Globus pallidus (tissue), 1 donor: ENCODE measurements around the gene DOLPP1.

ENCODE experiments used
- DNase-seq: peaks from one replicate; pipeline ENCODE4 v3.0.0-alpha.2; 2015; ENCODE audit warnings: low spot score

DOLPP1 gene

DNA sequence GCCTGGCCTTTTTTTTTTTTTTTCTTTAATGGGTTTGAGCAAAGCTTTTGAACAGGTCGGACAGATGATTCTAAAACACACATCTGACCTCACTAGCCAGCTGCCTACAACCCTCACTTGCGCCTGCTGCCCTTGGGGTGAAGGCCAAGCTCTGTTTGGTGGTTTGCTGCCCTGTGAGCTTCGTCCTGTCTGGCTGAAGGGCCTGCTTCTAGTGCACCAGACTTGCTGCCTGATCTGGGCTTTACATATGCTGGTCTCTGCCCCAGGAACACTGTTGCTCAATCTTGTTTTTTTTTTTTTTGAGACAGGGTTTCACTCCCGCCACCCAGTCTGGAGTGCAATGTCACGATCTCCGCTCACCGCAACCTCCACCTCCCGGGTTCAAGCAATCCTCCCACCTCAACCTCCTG, 16.4 kb upstream of the DOLPP1 start:
- DNase-seq, result no peak

DNA sequence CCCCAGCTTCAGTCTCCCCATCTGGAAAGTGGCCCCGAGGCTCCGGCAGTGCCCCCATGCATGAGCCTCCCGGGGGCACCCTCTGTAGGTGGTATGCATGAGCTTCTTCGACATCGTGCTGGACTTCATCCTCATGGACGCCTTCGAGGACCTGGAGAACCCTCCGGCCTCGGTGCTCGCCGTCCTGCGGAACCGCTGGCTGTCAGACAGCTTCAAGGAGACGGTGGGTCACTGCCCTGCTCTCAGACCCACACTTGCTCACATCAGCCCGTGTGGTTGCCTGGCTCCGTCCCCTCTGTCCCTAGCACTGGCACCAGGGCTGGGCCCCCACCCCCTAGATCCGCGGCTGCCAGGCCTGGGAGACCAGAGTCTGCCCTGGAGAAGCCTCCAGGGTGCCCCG, 12.8 kb upstream of the DOLPP1 start:
- no peak for DNase-seq

DNA sequence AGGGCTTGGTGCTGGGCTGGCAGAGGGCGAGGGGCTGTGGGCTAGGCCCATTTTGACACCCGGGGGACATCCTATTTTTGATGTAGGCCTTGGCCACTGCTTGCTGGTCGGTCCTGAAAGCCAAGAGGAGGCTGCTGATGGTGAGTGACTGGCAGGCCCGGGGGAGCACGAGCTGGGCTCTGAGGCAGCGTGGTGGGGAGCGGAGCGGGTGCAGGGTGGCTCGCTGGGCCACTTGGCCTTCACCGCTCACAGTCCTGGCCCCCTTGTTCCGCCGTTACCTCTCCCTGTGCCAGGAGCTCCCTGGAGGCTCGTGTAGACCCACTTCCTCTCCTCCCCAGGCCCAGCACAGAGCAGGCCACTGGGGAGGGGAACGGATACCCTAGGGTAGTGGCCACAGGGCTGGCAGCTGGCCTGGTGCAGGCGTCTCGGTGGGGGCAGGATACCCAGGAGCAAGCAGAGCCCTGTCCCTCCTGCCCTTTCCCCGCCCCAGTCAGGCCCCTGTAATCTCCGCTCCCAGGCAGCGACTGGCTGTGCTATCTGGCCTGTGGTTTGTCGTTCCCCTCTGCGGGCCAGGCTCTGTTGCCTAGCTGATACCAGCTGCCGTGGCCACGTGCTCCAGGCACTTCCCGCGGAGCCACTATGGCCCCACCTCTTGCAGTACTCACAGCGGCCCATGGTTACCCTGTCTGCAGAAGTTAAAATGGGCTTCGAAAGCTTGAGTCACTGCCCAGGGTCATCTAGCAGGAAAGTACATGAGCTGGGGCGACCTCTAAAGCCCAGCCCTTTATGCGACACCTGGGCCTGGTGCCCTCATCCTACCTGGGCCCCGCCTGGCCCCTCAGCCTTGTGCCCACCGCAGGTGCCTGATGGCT, 11.7 kb upstream of the DOLPP1 start:
- peak; percentile 64 for DNase-seq

DNA sequence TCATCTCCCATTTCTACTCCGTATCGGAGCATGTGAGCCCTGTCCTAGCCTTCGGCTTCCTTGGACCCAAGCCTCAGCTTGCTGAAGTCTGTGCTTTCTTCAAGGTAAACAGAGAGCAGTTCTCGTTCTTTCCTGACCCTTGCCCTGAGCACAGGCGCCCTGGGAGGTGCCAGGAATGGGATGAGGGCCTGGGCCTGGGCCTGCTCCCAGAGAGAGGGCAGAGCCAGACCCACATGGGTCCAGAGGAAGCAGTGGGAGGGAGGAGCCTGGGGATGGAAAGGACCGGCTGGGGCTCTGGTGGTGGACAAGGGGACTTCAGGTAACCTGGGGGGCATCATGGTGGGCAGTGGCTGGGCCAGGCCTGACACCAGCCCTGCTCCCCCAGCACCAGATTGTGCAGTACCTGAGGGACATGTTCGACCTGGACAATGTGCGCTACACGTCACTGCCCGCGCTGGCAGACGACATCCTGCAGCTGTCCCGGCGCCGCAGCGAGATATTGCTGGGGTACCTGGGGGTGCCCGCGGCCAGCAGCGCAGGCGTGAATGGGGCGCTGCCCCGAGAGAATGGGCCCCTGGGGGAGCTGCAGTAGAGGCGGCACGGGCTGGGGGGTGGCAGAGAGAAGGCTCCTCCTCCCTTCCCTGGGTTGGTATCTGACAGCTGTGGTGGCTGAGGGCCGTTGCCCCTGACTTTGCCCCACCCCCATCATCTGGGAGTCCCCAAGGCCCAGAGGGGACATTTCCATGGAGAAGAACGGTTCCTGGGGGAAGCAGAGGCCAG, 10.9 kb upstream of the DOLPP1 start:
- no peak for DNase-seq

DNA sequence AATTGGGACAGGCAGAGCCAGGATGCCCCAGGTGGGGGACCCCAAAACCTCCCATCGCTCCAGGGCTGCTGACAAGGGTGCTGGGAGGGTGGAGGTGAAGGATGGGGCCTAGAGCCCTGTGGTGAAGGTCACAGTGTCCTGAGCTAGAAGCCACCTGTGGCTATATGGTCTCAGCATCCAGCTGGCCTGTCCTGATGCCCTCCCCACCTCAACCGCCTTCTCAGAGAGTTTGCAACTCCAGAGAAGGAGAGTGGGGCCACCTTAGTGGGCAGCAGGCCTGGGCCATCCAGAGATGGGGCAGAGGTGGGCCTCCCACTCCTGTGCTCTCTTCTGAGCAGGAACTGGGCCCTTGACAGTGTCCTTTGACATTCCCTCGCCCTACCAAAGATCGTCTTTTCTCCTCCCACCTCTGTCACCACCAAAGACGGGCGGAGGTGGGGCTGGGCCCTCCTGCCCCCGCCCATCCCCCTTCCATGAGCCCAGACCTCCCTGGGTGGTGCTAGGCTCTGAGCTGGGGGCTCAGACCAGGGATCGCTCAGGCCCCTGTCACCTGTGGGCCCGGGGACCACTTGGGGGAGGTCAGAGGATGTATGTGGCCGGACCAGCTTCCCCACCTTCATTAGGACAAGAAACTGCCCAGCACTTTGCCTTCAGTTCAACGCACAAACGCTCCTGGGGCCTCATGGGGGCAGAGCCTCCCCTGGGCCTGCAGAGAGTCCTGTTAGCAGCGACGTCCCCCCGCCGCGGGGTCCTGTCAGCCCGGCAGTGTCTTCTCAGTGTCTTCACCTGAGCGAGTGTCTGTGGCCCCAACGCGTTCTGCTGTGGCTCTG, 10.0 kb upstream of the DOLPP1 start:
- DNase-seq, result no peak

DNA sequence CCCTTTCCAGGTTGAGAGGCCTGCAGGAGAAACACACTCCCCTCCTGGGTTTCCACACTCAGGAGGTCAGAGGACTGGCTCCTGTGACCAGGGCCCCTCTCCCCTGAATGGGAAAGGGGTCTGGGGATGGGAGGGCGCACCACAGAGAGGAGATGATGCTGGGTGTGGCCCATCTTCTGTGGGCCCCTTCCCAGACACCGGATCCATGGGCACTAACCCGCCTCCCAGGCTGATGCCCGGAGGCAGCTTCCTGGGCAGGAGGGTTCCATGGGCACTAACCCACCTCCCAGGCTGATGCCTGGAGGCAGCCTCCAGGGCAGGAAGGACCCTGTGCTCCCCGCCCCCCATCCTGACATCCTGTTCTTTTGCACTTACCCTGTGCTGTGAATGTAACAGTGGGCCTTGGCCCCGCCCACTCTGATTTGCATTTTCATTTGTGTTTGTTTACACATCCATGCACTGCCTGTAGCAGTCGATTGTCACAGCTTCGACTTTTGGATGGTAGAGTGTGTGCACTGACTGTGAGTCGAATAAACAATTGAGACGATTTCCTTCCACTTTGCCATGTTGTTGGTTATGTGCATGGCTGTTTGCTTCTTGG, 9.3 kb upstream of the DOLPP1 start:
- no peak for DNase-seq

DNA sequence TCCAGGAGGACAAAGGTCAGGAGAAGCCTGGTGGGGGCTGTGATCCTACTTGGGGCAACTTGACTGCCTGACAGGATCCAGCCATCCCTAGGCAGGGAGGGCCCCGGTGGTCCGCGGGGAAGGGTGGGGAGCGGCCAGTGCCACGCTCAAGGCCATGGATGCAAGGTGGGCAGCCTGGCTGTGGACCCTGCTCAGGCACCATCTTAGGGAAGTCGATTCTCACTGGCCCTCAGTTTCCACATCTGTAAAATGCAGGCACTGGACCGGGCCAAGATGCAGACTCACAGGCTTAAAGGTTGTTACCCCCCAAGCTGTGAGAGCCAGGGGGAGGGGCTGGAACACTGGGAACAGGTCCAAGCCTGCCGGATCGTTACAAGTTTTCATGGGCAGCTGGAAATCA, 8.7 kb upstream of the DOLPP1 start:
- no peak for DNase-seq

DNA sequence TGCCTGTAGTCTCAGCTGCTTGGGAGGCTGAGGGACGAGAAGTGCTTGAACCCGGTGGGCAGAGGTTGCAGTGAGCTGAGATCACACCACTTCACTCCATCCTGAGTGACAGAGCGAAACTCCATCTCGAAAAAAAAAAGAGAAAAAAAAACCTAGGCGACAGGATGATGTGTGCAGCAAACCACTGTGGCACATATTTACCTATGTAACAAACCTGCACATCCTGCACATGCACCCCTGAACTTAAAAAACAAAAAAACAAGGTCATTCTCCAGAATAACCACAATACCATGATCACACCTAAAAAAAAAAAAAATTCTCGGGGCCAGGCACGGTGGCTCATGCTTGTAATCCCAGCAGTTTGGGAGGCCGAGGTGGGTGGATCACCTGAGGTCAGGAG, 7.5 kb upstream of the DOLPP1 start:
- DNase-seq, result no peak

DNA sequence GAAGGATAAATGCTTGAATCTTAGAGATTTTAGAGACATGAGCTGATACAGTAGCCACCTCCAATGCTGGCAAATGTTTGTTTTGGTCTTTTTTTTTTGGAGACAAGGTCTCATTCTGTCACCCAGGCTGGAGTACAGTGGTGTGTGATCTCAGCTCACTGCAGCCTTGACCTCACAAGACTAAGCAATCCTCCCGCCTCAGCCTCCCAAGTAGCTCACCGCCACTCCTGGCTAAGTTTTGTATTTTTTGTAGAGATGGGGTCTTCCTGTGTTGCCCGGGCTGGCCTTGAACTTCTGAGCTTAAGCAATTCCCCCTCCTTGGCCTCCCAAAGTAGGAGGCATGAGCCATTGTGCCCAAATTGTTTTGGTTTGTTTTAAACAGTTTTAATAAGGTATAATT, 6.8 kb upstream of the DOLPP1 start:
- no peak for DNase-seq

DNA sequence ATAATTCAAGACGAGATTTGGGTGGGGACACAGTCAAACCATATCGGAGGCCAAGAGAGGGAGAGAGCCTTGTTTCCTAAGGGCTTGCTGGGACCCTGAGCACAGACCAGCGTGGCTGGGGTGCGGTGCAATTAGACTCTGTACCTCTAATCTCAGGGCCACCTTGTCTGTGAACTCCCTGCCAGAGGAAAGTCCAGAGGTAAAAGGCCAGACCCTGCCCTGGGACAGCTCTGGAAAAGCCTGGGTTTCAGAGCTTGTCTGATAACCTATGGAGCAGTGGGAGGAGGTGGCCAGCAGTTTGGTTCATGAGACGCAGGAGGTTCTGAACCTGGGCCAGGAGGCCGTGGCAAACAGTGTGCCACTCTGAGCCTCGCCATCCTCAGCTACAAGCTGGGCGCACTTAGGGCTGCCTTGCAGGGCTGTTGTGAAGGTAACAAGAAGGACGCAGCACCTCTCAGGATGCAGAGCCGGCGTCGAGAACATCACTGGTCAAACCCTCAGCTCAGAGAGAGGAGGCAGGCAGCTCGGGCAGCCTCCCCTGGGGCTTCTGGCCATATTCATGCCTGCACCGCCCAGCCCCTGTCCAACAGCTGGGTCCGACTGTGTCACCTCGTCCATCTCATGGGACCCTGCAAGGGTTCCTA, 4.8 kb upstream of the DOLPP1 start:
- DNase-seq, result no peak

DNA sequence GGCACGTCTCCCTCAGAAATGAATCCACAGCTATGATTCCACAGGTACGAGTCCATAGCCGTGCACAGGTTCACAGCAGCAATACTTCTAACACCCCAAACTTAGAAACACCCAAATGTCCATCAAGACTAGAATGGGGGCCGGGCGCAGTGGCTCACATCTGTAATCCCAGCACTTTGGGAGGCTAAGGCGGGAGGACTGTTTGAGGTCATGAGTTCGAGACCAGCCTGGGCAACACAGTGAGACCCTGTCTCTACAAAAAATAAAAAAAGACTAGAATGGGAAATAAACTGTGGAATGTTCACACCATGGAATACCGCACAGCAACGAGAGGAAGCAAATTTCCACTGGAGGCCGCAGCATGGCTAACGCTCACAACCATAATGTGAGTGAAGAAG, 4.3 kb upstream of the DOLPP1 start:
- DNase-seq, result no peak

DNA sequence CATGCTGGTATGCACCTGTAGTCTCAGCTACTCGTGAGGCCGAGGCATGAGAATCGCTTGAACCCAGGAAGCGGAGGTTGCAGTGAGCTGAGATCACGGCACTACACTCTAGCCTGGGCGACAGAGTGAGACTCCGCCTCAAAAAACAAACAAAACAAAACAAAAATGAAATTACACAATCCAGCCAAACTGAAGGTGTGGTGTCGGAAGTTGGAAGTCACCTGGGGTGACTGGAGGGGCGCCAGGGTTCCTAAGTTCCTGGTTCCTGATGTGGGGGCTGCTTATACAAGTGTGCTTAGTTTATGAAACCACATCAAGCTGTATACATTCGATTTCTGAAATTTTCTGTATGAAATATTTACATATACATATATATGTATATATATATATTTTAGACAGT, 3.7 kb upstream of the DOLPP1 start:
- DNase-seq, result no peak

DNA sequence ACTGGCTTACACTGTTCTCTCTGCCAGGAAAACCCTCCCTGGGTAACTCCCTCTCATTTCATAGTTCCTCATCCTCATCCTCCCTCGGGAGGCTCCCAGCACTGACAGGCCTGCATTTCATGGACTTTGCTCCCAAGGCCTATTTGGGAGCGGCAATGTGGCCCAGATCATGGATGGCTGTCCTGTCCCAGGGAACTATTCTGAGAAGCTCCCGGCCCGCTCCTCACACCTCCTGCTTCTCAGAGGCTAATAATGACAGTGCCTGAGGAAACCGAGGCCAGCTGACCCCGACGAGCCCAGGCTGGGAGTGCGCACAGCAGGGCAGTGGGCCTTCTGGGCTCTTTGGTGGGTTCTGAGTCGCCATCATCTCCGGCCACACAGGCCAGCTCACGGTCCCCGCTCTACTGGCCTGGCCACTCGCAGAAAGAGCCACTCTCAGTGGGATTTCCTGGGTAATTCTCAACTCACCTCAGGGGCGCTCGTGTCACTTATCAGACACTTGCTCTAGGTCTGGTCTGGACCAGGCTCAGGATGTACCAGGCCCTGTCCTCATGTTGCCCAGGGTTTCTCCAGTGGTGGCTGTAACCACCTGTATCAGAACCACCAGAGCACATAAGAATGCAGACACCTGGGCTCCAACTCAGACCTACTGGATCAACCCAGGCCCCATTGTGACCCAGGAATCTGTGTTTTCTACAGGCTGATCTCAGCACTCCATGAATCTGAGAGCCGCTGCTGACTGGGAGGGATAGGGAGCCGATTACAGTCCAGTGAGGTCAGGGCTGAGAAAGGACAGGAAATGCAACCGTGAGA, 2.0 kb upstream of the DOLPP1 start:
- DNase-seq, result no peak

DNA sequence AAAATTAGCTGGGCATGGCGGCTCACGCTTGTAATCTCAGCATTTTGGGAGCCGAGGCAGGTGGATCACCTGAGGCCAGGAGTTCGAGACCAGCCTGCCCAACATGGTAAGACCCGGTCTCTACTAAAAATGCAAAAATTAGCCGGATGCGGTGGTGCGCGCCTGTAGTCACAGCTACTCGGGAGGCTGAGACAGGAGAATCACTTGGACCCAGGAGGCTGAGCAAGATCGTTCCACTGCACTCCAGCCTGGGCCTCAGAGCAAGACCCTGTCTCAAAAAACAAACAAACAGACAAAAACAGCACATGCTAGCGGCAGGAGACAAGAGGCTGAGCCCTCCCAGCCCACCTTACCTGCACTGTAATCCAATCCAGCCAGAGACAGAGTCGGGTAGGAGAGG, 1.1 kb upstream of the DOLPP1 start:
- DNase-seq, result no peak

DNA sequence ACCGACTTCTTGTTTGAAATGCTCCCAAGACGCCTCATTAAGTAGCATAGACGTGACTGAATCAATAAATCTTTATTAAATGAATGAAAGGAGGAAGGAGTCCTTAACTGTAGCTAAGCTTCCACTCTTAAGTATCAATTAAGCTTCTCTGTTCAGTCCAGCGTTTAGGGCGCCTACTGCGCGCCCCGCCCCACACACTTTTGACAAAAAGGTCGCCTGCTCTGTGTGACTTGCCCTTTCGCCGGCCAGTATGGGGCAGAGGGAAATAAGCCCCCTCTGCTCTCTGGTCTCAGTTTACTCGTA, 662 bp upstream of the DOLPP1 start:
- no peak for DNase-seq

DNA sequence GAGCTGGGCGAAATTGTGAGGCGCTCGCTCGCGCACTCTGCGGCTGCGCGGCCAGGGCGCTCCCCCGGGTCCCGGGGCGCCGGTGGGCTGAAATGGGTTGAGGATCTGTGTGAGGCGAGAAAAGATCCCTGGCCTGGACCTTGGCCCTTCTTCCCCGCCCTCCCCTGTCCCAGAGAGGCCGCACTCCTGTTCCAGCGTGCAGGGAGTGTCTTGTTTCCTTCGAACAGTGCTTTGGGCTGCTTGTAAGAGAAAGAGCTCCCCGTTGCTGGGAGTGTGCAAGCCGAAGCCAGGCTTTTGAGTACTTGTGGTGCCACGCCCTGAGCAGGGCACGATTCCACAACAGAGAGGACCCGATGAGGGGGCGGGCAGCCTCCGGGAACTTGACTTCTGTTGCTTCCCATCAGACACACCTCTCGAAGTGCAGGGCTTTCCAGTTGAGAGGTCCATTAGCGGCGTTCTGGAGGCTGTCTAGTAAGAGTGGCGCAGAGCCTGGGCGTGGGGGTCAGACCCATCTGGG, 535 bp downstream of the DOLPP1 start:
- DNase-seq, result no peak

DNA sequence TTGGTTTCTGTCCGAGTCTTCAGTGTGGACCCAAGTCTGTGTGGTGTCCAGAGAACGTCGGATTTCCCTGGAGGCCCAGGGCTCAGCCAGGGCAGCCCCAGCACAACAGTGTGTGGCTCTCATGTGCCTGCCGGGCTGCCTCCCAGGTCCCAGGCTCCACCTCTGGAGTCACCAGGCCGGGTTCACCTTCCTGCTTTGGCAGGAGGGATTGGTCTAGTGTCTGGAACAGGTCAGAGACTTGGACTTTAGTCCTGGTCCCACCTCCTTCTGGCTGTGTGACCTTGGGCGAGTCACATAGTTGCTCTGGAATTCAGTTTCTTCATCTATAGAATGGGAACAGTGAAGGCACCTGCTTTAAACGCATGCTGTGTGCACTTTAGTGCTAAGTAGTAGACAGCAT, 3.2 kb downstream of the DOLPP1 start:
- DNase-seq, result no peak

DNA sequence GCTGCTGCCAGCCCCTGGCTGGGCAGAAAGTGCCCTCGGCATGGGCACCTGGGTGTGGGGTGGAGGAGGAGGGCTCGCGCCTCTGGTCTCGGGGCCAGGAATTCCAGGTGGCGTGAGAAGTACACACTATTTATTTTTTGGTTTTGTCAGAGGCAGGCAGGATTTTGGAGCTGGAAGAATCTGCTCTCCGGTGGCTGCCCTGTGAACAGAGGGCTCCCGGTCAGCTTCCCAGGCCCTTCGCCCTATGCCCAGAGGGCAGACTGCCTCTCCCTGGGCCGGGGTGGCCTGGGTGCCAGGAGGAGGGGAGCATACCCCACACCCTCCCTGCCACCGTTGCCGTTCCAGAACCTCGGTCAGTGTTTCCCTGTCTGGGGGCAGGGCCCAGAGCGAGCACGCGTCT, 8.3 kb downstream of the DOLPP1 start:
- DNase-seq, result no peak

DNA sequence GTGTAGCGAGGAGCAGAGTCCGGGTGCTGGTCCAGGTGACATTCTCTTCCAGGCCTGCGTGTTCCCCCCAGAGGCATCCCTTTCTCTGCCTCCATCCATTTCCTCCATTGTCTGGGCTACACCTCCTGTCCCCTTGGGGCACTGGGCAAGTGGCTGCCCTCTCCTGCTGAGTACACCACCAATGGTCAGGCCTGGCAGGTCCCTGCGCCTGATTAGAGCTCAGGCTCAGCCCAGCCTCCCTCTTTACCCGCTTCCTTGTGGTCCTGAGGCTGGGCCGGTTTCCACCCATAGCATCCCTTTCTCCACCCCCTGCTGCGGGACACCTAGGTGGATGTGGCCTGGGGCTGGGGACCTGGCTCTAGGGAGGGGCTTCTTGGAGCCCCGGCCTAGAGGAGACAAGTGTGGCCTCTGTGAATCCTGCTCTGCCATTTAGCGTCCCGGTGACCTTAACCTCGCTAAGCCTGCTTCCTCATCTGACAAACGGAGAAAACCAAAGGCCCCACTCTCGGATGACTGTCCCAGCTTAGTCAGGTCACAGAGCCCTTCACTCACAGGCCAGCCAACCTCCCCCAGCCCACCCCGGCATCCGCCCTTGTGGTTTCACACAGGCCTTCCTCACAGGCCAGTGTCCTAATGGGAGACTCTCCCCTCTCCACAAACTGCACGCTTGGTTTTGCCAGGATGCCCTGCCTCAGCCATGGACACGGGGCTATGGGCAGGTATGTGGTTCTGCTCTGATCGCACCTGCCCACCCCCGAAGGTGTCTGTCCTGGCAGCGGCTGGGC, 12.9 kb downstream of the DOLPP1 start:
- DNase-seq, result no peak
